ENCODE measurements around the gene ZDHHC24.
A peak's percentile ranks its signal among the peaks of the same experiment; 100 is the strongest.

The ZDHHC24 gene

GRCh38 chr11:66480117-66480938, 65.5 kb downstream of the ZDHHC24 start, which contains the start of gene DPP3:
TSS of gene DPP3 (plus strand) at chr11:66480434. CDS start at chr11:66482201, 1,767 bp downstream.
- Histone ChIP-seq H3K36me3 (ENCODE audit: control insufficient read depth, insufficient read depth, low read length) (peaks cover 16% of the 10 kb centered on the region), H3K9me3 (ENCODE audit: control insufficient read depth, insufficient read depth, low read length) (no peaks in the 10 kb centered on the region), H3K4me1 (ENCODE audit: control insufficient read depth, insufficient read depth, low read length) (no peaks in the 10 kb centered on the region), H3K27ac (ENCODE audit: low read depth, low read length) (peak within 1 kb of the TSS; percentile 96), H3K27me3 (ENCODE audit: control insufficient read depth, insufficient read depth, low read length) (no peaks in the 10 kb centered on the region), H3K9ac (ENCODE audit: low read depth, low read length) (peak within 1 kb of the TSS; percentile 90), H3K4me3 (ENCODE audit: low read depth, low read length) (peak within 1 kb of the TSS; percentile 91)

- no peaks in the 10 kb centered on the region for H3K4me1 ChIP-seq (ENCODE audit: control insufficient read depth, insufficient read depth, low read length)
Observed at GRCh38 chr11:66479394-66480116, 66.3 kb downstream of the ZDHHC24 start.

GRCh38 chr11:66478729-66479393, 67.0 kb downstream of the ZDHHC24 start:
- Histone ChIP-seq H3K4me3 (ENCODE audit: low read depth, low read length) (peak overlapping the region; percentile 91), H3K4me1 (ENCODE audit: control insufficient read depth, insufficient read depth, low read length) (no peaks in the 10 kb centered on the region), H3K27ac (ENCODE audit: low read depth, low read length) (peak overlapping the region; percentile 96), H3K9ac (ENCODE audit: low read depth, low read length) (peak overlapping the region; percentile 90), H3K9me3 (ENCODE audit: control insufficient read depth, insufficient read depth, low read length) (no peaks in the 10 kb centered on the region), H3K36me3 (ENCODE audit: control insufficient read depth, insufficient read depth, low read length) (peaks cover 21% of the 10 kb centered on the region), H3K27me3 (ENCODE audit: control insufficient read depth, insufficient read depth, low read length) (no peaks in the 10 kb centered on the region)

More at GRCh38 chr11:66479394-66480116, 66.3 kb downstream of the ZDHHC24 start:
- Histone ChIP-seq H3K9ac (ENCODE audit: low read depth, low read length) (peak overlapping the region; percentile 90), H3K27ac (ENCODE audit: low read depth, low read length) (peak overlapping the region; percentile 96), H3K4me3 (ENCODE audit: low read depth, low read length) (peak overlapping the region; percentile 91), H3K36me3 (ENCODE audit: control insufficient read depth, insufficient read depth, low read length) (peaks cover 15% of the 10 kb centered on the region), H3K27me3 (ENCODE audit: control insufficient read depth, insufficient read depth, low read length) (no peaks in the 10 kb centered on the region), H3K9me3 (ENCODE audit: control insufficient read depth, insufficient read depth, low read length) (no peaks in the 10 kb centered on the region)

- H3K36me3 ChIP-seq (ENCODE audit: control insufficient read depth, insufficient read depth, low read length): peaks cover 22% of the 10 kb centered on the region
- H3K9ac ChIP-seq (ENCODE audit: low read depth, low read length): no peak overlapping the region
- no peak overlapping the region for H3K27ac ChIP-seq (ENCODE audit: low read depth, low read length)
- no peaks in the 10 kb centered on the region for H3K4me1 ChIP-seq (ENCODE audit: control insufficient read depth, insufficient read depth, low read length)
- no peaks in the 10 kb centered on the region for H3K27me3 ChIP-seq (ENCODE audit: control insufficient read depth, insufficient read depth, low read length)
- no peaks in the 10 kb centered on the region for H3K9me3 ChIP-seq (ENCODE audit: control insufficient read depth, insufficient read depth, low read length)
- H3K4me3 ChIP-seq (ENCODE audit: low read depth, low read length): no peak overlapping the region
Observed at GRCh38 chr11:66477263-66478201, 68.3 kb downstream of the ZDHHC24 start.

- Histone ChIP-seq H3K4me3 (ENCODE audit: low read depth, low read length) (no peak overlapping the region), H3K4me1 (ENCODE audit: control insufficient read depth, insufficient read depth, low read length) (no peaks in the 10 kb centered on the region), H3K27me3 (ENCODE audit: control insufficient read depth, insufficient read depth, low read length) (no peaks in the 10 kb centered on the region), H3K27ac (ENCODE audit: low read depth, low read length) (no peak overlapping the region), H3K9ac (ENCODE audit: low read depth, low read length) (no peak overlapping the region), H3K9me3 (ENCODE audit: control insufficient read depth, insufficient read depth, low read length) (no peaks in the 10 kb centered on the region), H3K36me3 (ENCODE audit: control insufficient read depth, insufficient read depth, low read length) (peaks cover 24% of the 10 kb centered on the region)
Observed at GRCh38 chr11:66476841-66477251, 69.0 kb downstream of the ZDHHC24 start.

- H3K27me3 ChIP-seq (ENCODE audit: control insufficient read depth, insufficient read depth, low read length): no peaks in the 10 kb centered on the region
- no peak overlapping the region for H3K27ac ChIP-seq (ENCODE audit: low read depth, low read length)
- no peaks in the 10 kb centered on the region for H3K4me1 ChIP-seq (ENCODE audit: control insufficient read depth, insufficient read depth, low read length)
- H3K9me3 ChIP-seq (ENCODE audit: control insufficient read depth, insufficient read depth, low read length): no peaks in the 10 kb centered on the region
- H3K9ac ChIP-seq (ENCODE audit: low read depth, low read length): no peak overlapping the region
- no peak overlapping the region for H3K4me3 ChIP-seq (ENCODE audit: low read depth, low read length)
- H3K36me3 ChIP-seq (ENCODE audit: control insufficient read depth, insufficient read depth, low read length): peaks cover 26% of the 10 kb centered on the region
Observed at GRCh38 chr11:66476173-66476840, 69.5 kb downstream of the ZDHHC24 start.

- Histone ChIP-seq H3K9me3 (ENCODE audit: control insufficient read depth, insufficient read depth, low read length) (no peaks in the 10 kb centered on the region), H3K4me3 (ENCODE audit: low read depth, low read length) (no peak overlapping the region), H3K4me1 (ENCODE audit: control insufficient read depth, insufficient read depth, low read length) (no peaks in the 10 kb centered on the region), H3K27me3 (ENCODE audit: control insufficient read depth, insufficient read depth, low read length) (no peaks in the 10 kb centered on the region), H3K27ac (ENCODE audit: low read depth, low read length) (no peak overlapping the region), H3K36me3 (ENCODE audit: control insufficient read depth, insufficient read depth, low read length) (peaks cover 27% of the 10 kb centered on the region), H3K9ac (ENCODE audit: low read depth, low read length) (no peak overlapping the region)
Observed at GRCh38 chr11:66475349-66476172, 70.3 kb downstream of the ZDHHC24 start.

GRCh38 chr11:66473608-66474515, 72.0 kb downstream of the ZDHHC24 start:
- Histone ChIP-seq H3K27me3 (ENCODE audit: control insufficient read depth, insufficient read depth, low read length) (no peaks in the 10 kb centered on the region), H3K36me3 (ENCODE audit: control insufficient read depth, insufficient read depth, low read length) (peaks cover 27% of the 10 kb centered on the region), H3K4me3 (ENCODE audit: low read depth, low read length) (no peak overlapping the region), H3K9ac (ENCODE audit: low read depth, low read length) (no peak overlapping the region), H3K9me3 (ENCODE audit: control insufficient read depth, insufficient read depth, low read length) (no peaks in the 10 kb centered on the region), H3K27ac (ENCODE audit: low read depth, low read length) (peak overlapping the region; percentile 22), H3K4me1 (ENCODE audit: control insufficient read depth, insufficient read depth, low read length) (peaks cover 6% of the 10 kb centered on the region; the same call in 1 of the 2 replicates)

GRCh38 chr11:66473167-66473566, 72.7 kb downstream of the ZDHHC24 start:
- no peaks in the 10 kb centered on the region for H3K27me3 ChIP-seq (ENCODE audit: control insufficient read depth, insufficient read depth, low read length)
- no peak overlapping the region for H3K27ac ChIP-seq (ENCODE audit: low read depth, low read length)
- H3K9ac ChIP-seq (ENCODE audit: low read depth, low read length): no peak overlapping the region
- peaks cover 6% of the 10 kb centered on the region; the same call in 1 of the 2 replicates for H3K4me1 ChIP-seq (ENCODE audit: control insufficient read depth, insufficient read depth, low read length)
- no peaks in the 10 kb centered on the region for H3K9me3 ChIP-seq (ENCODE audit: control insufficient read depth, insufficient read depth, low read length)
- H3K36me3 ChIP-seq (ENCODE audit: control insufficient read depth, insufficient read depth, low read length): peaks cover 27% of the 10 kb centered on the region
- H3K4me3 ChIP-seq (ENCODE audit: low read depth, low read length): no peak overlapping the region
